Activated CD8-positive, alpha-beta T cell treated with anti-CD3 and anti-CD28 coated beads for 36 hours (primary cell): ENCODE measurements around the gene TMEM247. TPM values are rescaled to one million over a fixed set of nuclear protein-coding genes. Genes with fewer than 3 reads are reported as not detected.

Experiments used
- ATAC-seq: fragments of 200-7000 bp; cut with Tn5 transposase; one replicate; pipeline ENCODE4 v1.10.0; 2021; ENCODE audit warnings: mild to moderate bottlenecking, moderate library complexity
- CTCF ChIA-PET: fragments of 350-600 bp; sonication (Branson Sonifier 250); formaldehyde crosslinking; loops from one replicate; lab custom pipeline; 2021; ENCODE audit warnings: antibody characterized with exemption; lab: Charles Lee
- POLR2A ChIA-PET: fragments of 350-600 bp; sonication (Branson Sonifier 250); formaldehyde crosslinking; loops from one replicate; lab custom pipeline; 2021; ENCODE audit warnings: antibody characterized with exemption; lab: Charles Lee
- DNase-seq: peaks from one replicate; pipeline ENCODE4 v3.0.0-alpha.2; 2020
- H3K27ac Mint-ChIP-seq: one replicate; pipeline ENCODE4 v1.8.0; 2021; ENCODE audit warnings: mild to moderate bottlenecking, mixed read lengths
- H3K27me3 Mint-ChIP-seq: one replicate; pipeline ENCODE4 v1.8.0; 2021; ENCODE audit warnings: mixed read lengths
- H3K36me3 Mint-ChIP-seq: one replicate; pipeline ENCODE4 v1.8.0; 2021; ENCODE audit warnings: low read depth, mixed read lengths
- H3K4me1 Mint-ChIP-seq: one replicate; pipeline ENCODE4 v1.8.0; 2021; ENCODE audit warnings: low read depth, mixed read lengths
- H3K4me3 Mint-ChIP-seq: one replicate; pipeline ENCODE4 v1.8.0; 2021; ENCODE audit warnings: mild to moderate bottlenecking, moderate library complexity, mixed read lengths
- H3K9me3 Mint-ChIP-seq: one replicate; pipeline ENCODE4 v1.8.0; 2021; ENCODE audit warnings: mixed read lengths
- intact Hi-C: fragments of 100-400 bp; cut with micrococcal nuclease; formaldehyde crosslinking; loops from one replicate; pipeline ENCODE4 v1.10.0; 2022
- total RNA-seq, 2 experiments: library from RNA; stranded (reverse); gene quantifications; one replicate each; pipeline ENCODE4 v1.2.3, GENCODE V29; 2021
- TF ChIP-seq, protein P1 (sequence below): fragments of 200-600 bp; IDR thresholded peaks from one replicate; pipeline ENCODE4 v1.8.0; 2022; ENCODE audit warnings: antibody characterized with exemption, mild to moderate bottlenecking

The TMEM247 gene
- total RNA-seq, 2 experiments from 2014 or later = not detected

DNA sequence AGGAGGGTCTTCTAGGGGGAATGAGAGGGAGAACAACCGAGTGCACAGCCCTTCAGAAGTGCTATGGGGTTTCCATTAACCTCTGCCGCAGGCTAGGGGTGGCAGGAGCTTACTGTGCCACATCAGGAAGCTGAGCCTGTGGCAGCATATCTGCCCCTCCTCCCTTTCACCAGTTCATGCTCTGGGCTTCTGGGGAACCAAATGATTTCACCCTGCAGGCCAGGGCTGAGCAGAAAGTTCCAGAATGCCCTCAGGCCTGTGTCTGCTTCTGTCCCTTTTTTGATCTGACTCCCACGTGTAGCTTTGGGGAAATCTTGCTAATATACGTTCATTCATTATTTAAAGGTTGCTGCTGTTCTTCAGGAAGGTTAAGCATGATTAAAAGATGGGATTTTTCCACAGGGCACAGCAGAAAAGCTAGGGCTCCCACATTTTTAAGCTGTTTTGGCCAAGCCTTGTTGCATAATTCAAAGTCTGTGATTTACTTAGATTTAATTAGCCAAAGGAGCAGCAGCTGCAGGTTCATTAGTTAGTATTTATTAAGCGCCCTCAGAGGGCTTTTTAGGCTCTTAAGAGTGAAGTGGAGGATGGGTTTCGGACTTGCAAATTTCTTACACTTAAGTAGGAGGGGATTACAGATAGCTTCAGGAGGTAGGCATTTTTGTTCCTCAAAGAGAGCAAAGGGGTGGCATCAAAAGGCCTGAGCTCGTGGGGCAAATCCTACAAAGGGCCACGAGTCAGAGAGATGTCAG lies 10.2 kb downstream of the TMEM247 start:
- POLR2A ChIA-PET = interaction anchor here (1.2 kb wide), 1 partner anchor 9 kb away, joined by 3 read pairs; no protein-coding TSS in a partner anchor
- TF ChIP-seq, protein P1, sequence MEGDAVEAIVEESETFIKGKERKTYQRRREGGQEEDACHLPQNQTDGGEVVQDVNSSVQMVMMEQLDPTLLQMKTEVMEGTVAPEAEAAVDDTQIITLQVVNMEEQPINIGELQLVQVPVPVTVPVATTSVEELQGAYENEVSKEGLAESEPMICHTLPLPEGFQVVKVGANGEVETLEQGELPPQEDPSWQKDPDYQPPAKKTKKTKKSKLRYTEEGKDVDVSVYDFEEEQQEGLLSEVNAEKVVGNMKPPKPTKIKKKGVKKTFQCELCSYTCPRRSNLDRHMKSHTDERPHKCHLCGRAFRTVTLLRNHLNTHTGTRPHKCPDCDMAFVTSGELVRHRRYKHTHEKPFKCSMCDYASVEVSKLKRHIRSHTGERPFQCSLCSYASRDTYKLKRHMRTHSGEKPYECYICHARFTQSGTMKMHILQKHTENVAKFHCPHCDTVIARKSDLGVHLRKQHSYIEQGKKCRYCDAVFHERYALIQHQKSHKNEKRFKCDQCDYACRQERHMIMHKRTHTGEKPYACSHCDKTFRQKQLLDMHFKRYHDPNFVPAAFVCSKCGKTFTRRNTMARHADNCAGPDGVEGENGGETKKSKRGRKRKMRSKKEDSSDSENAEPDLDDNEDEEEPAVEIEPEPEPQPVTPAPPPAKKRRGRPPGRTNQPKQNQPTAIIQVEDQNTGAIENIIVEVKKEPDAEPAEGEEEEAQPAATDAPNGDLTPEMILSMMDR = no peak

DNA sequence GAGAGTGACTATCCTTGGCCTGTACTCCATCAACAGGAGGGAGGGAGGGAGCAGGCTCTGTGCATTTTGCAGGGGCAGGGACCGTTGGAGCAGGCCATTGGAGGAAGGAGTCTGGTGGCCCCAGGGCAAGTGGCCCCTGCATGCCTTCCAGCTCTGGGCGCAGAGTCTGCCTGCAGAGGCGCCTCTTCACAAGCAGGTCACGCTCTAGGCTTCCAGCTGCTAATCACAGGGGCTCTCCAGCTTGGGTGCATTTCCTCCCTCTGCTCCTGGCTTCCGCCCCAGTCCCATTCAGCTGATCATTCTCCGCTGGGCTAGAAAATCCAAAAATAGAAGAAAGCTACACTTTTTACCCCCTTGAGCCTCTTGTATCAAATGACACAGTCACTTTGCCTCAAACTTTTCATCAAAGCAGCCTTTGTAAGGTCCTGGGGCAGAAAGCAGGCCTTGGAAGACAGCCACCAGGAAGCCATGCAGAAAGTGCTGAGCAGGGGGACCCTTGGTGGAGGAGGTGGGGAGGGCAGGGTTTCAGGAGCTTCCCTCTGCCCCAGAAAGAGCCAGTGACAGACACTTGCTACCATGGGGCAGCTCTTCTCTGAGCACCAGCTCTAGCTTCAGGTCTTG lies 11.3 kb downstream of the TMEM247 start:
- TF ChIP-seq, protein P1 = no peak
- ChIA-PET CTCF (interaction anchor here (1.4 to 1.5 kb wide), 2 partner anchors 30 to 159 kb away, joined by 4 read pairs; no protein-coding TSS in a partner anchor), POLR2A (no interaction called here)
- no peaks in the 10 kb centered on the region for H3K27me3 Mint-ChIP-seq
- ATAC-seq (no peak), DNase-seq (no peak)
- no peak overlapping the region for H3K27ac Mint-ChIP-seq
- H3K4me3 Mint-ChIP-seq = no peak overlapping the region
- H3K9me3 Mint-ChIP-seq = no peaks in the 10 kb centered on the region
- intact Hi-C loops = no loop called here
- H3K4me1 Mint-ChIP-seq = peaks cover 5% of the 10 kb centered on the region
- H3K36me3 Mint-ChIP-seq = no peaks in the 10 kb centered on the region

More for the DNA sequence above, 10.2 kb downstream of the TMEM247 start:
- Mint-ChIP-seq H3K27ac (no peak overlapping the region), H3K27me3 (no peaks in the 10 kb centered on the region), H3K4me1 (peaks cover 5% of the 10 kb centered on the region), H3K4me3 (no peak overlapping the region), H3K36me3 (no peaks in the 10 kb centered on the region), H3K9me3 (no peaks in the 10 kb centered on the region)
- ATAC-seq (no peak), DNase-seq (no peak)
- CTCF ChIA-PET = interaction anchor here (0.9 to 1.5 kb wide), 2 partner anchors 23 to 29 kb away, joined by 3 to 4 read pairs; no protein-coding TSS in a partner anchor
- intact Hi-C loops = no loop called here

GRCh38 chr2:46492301-46492700 lies 12.9 kb downstream of the TMEM247 start:
- TF ChIP-seq, protein P1 = no peak
- Mint-ChIP-seq H3K27me3 (no peaks in the 10 kb centered on the region), H3K27ac (no peak overlapping the region), H3K36me3 (no peaks in the 10 kb centered on the region), H3K4me1 (peaks cover 5% of the 10 kb centered on the region), H3K9me3 (no peaks in the 10 kb centered on the region), H3K4me3 (no peak overlapping the region)
- POLR2A ChIA-PET = interaction anchor here (0.9 kb wide), 1 partner anchor 212 kb away, joined by 4 read pairs; no protein-coding TSS in a partner anchor
- no peak for ATAC-seq
- CTCF ChIA-PET = interaction anchor here (1.0 to 1.2 kb wide), 2 partner anchors 45 to 63 kb away, joined by 3 read pairs; no protein-coding TSS in a partner anchor
- no peak for DNase-seq
- intact Hi-C loops = no loop called here

- POLR2A ChIA-PET = no interaction called here
- Mint-ChIP-seq H3K9me3 (no peaks in the 10 kb centered on the region), H3K27me3 (peaks cover 2% of the 10 kb centered on the region), H3K4me3 (no peak overlapping the region), H3K36me3 (no peaks in the 10 kb centered on the region), H3K4me1 (peaks cover 5% of the 10 kb centered on the region), H3K27ac (no peak overlapping the region)
- CTCF ChIA-PET = no interaction called here
- intact Hi-C loops = no loop called here
- TF ChIP-seq, protein P1 = no peak
- peak; percentile 82 for ATAC-seq
- DNase-seq = peak; percentile 14
These were observed 14.0 kb downstream of the TMEM247 start for GRCh38 chr2:46493241-46493970.
